ENCODE results near the gene SUPT4H1. TPM values are rescaled to one million over a fixed set of nuclear protein-coding genes. Genes with fewer than 3 reads are reported as not detected.

The SUPT4H1 gene
- total RNA-seq, 2 experiments from 2014 or later, result 85.8 to 91.0 TPM

- DNase-seq, result peak; percentile 42
Measured at GRCh38 chr17:58336456-58337209, 15.4 kb downstream of the SUPT4H1 start.

DNA sequence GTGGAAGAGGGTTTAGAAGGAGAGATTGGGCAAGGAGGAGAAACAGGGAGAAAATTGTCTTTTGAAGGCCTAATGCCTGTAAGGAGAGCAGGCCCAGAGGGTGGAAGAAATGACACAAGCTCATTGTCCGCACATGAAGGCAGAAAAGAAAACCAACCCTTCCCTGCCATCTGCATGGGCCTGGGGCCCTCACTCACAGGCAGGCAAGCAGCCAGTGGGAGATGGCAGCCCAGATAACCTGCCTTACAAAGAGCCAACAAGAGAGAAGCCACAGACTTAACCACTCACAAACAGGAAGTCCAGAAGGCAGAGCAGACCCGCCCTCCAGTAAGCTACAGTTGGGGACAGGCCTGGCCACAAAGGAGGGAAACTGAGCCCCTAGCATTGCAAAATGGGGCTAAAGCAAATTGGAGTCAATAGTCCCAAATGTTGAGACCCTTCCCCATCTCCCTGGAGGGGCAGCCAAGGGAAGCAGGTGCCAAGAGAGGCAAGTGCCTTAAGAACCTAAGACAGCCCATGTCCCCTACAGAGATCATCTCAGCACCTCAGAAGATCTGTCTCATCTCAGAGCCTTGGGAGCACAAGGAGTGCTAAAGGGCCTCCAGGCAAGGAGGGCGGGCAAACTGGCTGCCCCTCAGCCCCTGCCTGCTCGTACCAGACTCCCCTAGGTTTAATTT lies 16.1 kb downstream of the SUPT4H1 start:
- POLR2A ChIA-PET, result interaction anchor here (0.6 to 22.3 kb wide), 19 partner anchors 7 to 1503 kb away, joined by 3 to 1460 read pairs (median 11); partner anchors contain the start of genes CLTC, MTMR4, RNF43 and SRSF1
- H3K4me3 Mint-ChIP-seq, result peak overlapping the region; percentile 98
- peaks cover 43% of the 10 kb centered on the region for H3K4me1 Mint-ChIP-seq
- H3K27me3 Mint-ChIP-seq, result peaks cover 2% of the 10 kb centered on the region
- H3K9me3 Mint-ChIP-seq, result no peaks in the 10 kb centered on the region
- H3K36me3 Mint-ChIP-seq (ENCODE audit: low read depth), result peaks cover 54% of the 10 kb centered on the region
- DNase-seq, result peak; percentile 88
- CTCF ChIA-PET, result interaction anchor here (4.1 to 5.0 kb wide), 2 partner anchors 10 to 16 kb away, joined by 26 to 51 read pairs; partner anchors contain the start of gene SUPT4H1
- H3K27ac Mint-ChIP-seq, result peak overlapping the region; percentile 100

More at GRCh38 chr17:58336456-58337209, 15.4 kb downstream of the SUPT4H1 start:
- Mint-ChIP-seq H3K4me3 (peak overlapping the region; percentile 98), H3K36me3 (ENCODE audit: low read depth) (peaks cover 53% of the 10 kb centered on the region), H3K9me3 (no peaks in the 10 kb centered on the region), H3K27ac (peak overlapping the region; percentile 100), H3K4me1 (peaks cover 45% of the 10 kb centered on the region), H3K27me3 (peaks cover 2% of the 10 kb centered on the region)
- POLR2A ChIA-PET, result interaction anchor here (0.5 to 22.3 kb wide), 21 partner anchors 7 to 1502 kb away, joined by 3 to 1460 read pairs (median 11); partner anchors contain the start of genes CLTC, HSF5, MTMR4 and RNF43
- CTCF ChIA-PET, result interaction anchor here (1.7 to 6.0 kb wide), 5 partner anchors 9 to 81 kb away, joined by 4 to 51 read pairs (median 26); partner anchors contain the start of genes RNF43 and SUPT4H1

DNA sequence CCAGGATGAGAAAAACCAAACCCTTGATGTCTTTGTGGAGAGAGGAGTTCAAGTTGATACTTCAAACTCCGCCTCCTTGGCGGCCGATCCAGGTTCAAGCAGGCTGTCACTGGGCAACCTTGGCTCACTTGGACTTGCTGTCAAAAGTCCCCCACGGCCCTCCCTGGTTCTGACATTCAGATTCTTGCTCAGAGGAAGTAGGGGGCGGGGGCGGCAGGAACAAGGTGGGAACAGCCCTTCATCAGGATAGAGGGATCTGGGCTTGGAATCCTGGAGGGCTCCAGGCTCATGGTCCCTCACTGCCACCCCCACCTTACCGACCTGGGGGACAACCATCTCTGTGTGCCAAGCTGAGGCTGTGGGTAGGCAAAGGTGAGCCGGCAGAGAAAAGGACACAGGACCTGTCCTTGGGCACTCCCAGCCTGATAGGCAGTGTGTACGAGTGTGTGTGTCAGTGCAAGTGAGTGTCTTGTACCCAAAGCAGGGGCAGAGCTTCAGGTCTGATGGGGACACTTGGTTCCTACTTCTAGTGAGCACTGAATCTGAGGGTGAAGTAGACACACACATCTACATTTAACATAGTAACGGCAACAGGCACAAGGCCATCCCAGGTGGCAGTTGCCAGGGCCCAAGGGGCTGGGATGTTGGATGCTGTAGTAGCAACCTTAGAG lies 16.8 kb downstream of the SUPT4H1 start:
- DNase-seq, result peak; percentile 64
- H3K4me3 Mint-ChIP-seq, result peak overlapping the region; percentile 98
- H3K27me3 Mint-ChIP-seq, result peaks cover 2% of the 10 kb centered on the region
- H3K9me3 Mint-ChIP-seq, result no peaks in the 10 kb centered on the region
- POLR2A ChIA-PET, result interaction anchor here (0.6 to 22.3 kb wide), 18 partner anchors 8 to 1504 kb away, joined by 3 to 1460 read pairs (median 10); partner anchors contain the start of genes CLTC, RNF43, SRSF1 and SUPT4H1
- peaks cover 54% of the 10 kb centered on the region for H3K36me3 Mint-ChIP-seq (ENCODE audit: low read depth)
- H3K4me1 Mint-ChIP-seq, result peaks cover 40% of the 10 kb centered on the region
- CTCF ChIA-PET, result interaction anchor here (4.1 to 5.0 kb wide), 2 partner anchors 11 to 17 kb away, joined by 26 to 51 read pairs; partner anchors contain the start of gene SUPT4H1
- peak overlapping the region; percentile 100 for H3K27ac Mint-ChIP-seq

- no peaks in the 10 kb centered on the region for H3K9me3 Mint-ChIP-seq
- H3K36me3 Mint-ChIP-seq (ENCODE audit: low read depth), result peaks cover 55% of the 10 kb centered on the region
- peaks cover 40% of the 10 kb centered on the region for H3K4me1 Mint-ChIP-seq
- H3K27ac Mint-ChIP-seq, result peak overlapping the region; percentile 100
- H3K4me3 Mint-ChIP-seq, result peak overlapping the region; percentile 98
- no peak for DNase-seq
- ChIA-PET CTCF (interaction anchor here (0.6 to 5.0 kb wide), 5 partner anchors 9 to 17 kb away, joined by 3 to 51 read pairs (median 22); partner anchors contain the start of gene SUPT4H1), POLR2A (interaction anchor here (0.6 to 22.3 kb wide), 13 partner anchors 9 to 1504 kb away, joined by 3 to 1460 read pairs (median 30); partner anchors contain the start of genes RNF43, SRSF1, SUPT4H1 and TSPOAP1)
- H3K27me3 Mint-ChIP-seq, result peaks cover 2% of the 10 kb centered on the region
Measured at GRCh38 chr17:58334661-58335060, 17.3 kb downstream of the SUPT4H1 start.

GRCh38 chr17:58334256-58334655 lies 17.7 kb downstream of the SUPT4H1 start:
- Mint-ChIP-seq H3K27me3 (peaks cover 2% of the 10 kb centered on the region), H3K4me1 (peaks cover 44% of the 10 kb centered on the region), H3K9me3 (no peaks in the 10 kb centered on the region), H3K4me3 (peak overlapping the region; percentile 98), H3K27ac (peak overlapping the region; percentile 100), H3K36me3 (ENCODE audit: low read depth) (peaks cover 55% of the 10 kb centered on the region)
- CTCF ChIA-PET, result interaction anchor here (0.6 to 1.8 kb wide), 5 partner anchors 10 to 83 kb away, joined by 3 to 22 read pairs (median 3); partner anchors contain the start of genes RNF43 and SUPT4H1
- POLR2A ChIA-PET, result interaction anchor here (1.2 to 22.3 kb wide), 11 partner anchors 9 to 1630 kb away, joined by 3 to 1460 read pairs (median 17); partner anchors contain the start of genes RNF43, RNFT1, SRSF1 and SUPT4H1
- DNase-seq, result no peak

DNA sequence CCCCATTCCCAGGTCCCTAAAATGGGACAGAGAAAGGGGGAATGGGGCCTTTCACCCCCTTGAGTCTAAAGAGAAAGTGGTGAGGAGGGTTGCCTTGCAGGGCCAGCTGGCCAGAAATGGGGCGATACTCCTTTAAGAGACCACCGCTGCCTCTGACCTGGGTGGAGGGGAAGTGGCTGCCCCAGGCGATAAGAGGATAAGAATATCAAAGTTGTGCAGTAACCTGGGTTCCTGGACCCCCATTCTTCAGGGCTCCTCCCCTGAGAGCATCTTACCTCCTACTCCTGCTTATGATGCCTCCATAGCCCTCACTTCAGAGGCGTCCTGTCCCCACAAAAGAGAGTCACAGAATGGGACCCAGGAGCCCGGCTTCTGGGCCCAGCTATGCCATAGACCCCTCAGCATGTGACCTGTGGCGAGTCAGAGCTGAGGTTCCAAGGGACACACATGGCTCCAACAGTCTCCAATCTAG lies 18.2 kb downstream of the SUPT4H1 start:
- POLR2A ChIA-PET, result interaction anchor here (1.0 to 22.3 kb wide), 16 partner anchors 9 to 1631 kb away, joined by 3 to 1460 read pairs (median 8); partner anchors contain the start of genes MTMR4, PRR11, RNF43 and RNFT1
- H3K4me1 Mint-ChIP-seq, result peaks cover 47% of the 10 kb centered on the region
- peaks cover 57% of the 10 kb centered on the region for H3K36me3 Mint-ChIP-seq (ENCODE audit: low read depth)
- CTCF ChIA-PET, result interaction anchor here (1.0 to 1.8 kb wide), 4 partner anchors 10 to 84 kb away, joined by 3 to 22 read pairs (median 5); partner anchors contain the start of gene RNF43
- DNase-seq, result peak; percentile 55
- H3K27me3 Mint-ChIP-seq, result peaks cover 2% of the 10 kb centered on the region
- peak overlapping the region; percentile 98 for H3K4me3 Mint-ChIP-seq
- no peaks in the 10 kb centered on the region for H3K9me3 Mint-ChIP-seq
- H3K27ac Mint-ChIP-seq, result peak overlapping the region; percentile 100

DNA sequence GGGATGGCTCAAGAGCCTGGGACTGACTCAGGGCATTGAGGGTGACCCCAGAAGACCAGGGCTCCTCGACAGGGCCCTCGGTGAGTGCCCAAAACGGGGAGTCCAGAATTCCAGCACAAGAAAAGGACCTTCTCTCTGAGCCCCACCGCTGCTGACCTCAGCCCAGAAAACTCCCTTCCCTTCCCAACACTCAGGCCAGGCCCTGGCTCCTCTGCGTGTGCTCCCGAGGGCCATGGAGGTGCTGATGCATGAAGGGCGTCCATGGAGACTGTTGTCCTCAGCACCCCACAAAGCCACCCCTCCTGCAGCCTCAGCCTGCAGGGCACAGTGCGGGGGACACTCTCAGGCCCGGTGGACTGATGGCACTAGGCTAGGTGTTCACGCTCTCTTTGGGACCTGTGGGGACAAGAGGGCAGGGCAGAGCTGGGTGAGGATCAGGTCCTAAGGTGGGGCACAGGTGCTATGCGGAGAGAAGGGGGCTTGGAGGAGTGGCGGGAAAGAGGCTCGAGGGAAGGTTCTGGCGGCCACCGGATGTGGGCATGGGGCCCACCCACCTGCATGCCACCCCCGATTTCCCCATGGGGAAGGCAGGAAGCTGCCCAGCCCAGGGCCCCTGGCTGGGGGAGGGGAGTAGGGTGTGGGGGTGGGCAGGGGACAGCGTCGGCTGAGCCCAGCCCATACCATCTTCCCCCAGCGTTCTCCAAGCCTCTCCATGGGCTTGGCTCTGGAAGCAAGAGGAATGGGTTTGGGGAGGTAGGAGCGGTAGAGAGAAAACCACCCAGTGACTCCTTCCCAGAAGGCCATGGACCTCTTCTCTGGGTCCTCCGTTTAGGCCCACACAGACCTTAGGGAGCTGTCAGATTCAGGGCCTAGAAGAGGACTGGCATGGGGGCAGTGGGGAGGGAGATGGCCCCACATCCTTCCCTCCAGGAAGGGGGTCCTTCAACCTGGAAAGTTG lies 18.9 kb downstream of the SUPT4H1 start:
- ChIA-PET POLR2A (interaction anchor here (1.0 to 22.3 kb wide), 27 partner anchors 10 to 1631 kb away, joined by 3 to 1460 read pairs (median 5); partner anchors contain the start of genes CUEDC1, MTMR4, PRR11 and RNF43), CTCF (interaction anchor here (0.7 to 2.4 kb wide), 9 partner anchors 8 to 84 kb away, joined by 3 to 30 read pairs (median 4); partner anchors contain the start of genes RNF43 and SUPT4H1)
- peak; percentile 70 for DNase-seq
- Mint-ChIP-seq H3K27me3 (peaks cover 2% of the 10 kb centered on the region), H3K4me1 (peaks cover 50% of the 10 kb centered on the region), H3K36me3 (ENCODE audit: low read depth) (peaks cover 61% of the 10 kb centered on the region), H3K9me3 (no peaks in the 10 kb centered on the region), H3K27ac (peak overlapping the region; percentile 100), H3K4me3 (peak overlapping the region; percentile 98)

- peaks cover 2% of the 10 kb centered on the region for H3K27me3 Mint-ChIP-seq
- DNase-seq, result peak; percentile 95
- no peaks in the 10 kb centered on the region for H3K9me3 Mint-ChIP-seq
- peaks cover 59% of the 10 kb centered on the region for H3K36me3 Mint-ChIP-seq (ENCODE audit: low read depth)
- peaks cover 51% of the 10 kb centered on the region for H3K4me1 Mint-ChIP-seq
- ChIA-PET POLR2A (interaction anchor here (1.0 to 22.3 kb wide), 25 partner anchors 11 to 1507 kb away, joined by 3 to 1460 read pairs (median 6); partner anchors contain the start of genes CUEDC1, MTMR4, PRR11 and RNF43), CTCF (interaction anchor here (0.7 to 2.4 kb wide), 6 partner anchors 9 to 20 kb away, joined by 3 to 30 read pairs (median 4); partner anchors contain the start of gene SUPT4H1)
- peak overlapping the region; percentile 98 for H3K4me3 Mint-ChIP-seq
- H3K27ac Mint-ChIP-seq, result peak overlapping the region; percentile 100
Measured at GRCh38 chr17:58331815-58332777, 19.9 kb downstream of the SUPT4H1 start.

GRCh38 chr17:58330997-58331814 lies 20.8 kb downstream of the SUPT4H1 start:
- ChIA-PET CTCF (interaction anchor here (1.0 to 2.4 kb wide), 2 partner anchors 13 to 14 kb away, joined by 3 to 30 read pairs; no protein-coding TSS in a partner anchor), POLR2A (interaction anchor here (1.1 to 22.3 kb wide), 12 partner anchors 12 to 324 kb away, joined by 3 to 1460 read pairs (median 10); partner anchors contain the start of genes HSF5, MTMR4, RNF43 and SRSF1)
- H3K4me1 Mint-ChIP-seq, result peaks cover 46% of the 10 kb centered on the region
- no peaks in the 10 kb centered on the region for H3K9me3 Mint-ChIP-seq
- peak overlapping the region; percentile 98 for H3K4me3 Mint-ChIP-seq
- peaks cover 2% of the 10 kb centered on the region for H3K27me3 Mint-ChIP-seq
- DNase-seq, result peak; percentile 77
- H3K27ac Mint-ChIP-seq, result peak overlapping the region; percentile 99
- H3K36me3 Mint-ChIP-seq (ENCODE audit: low read depth), result peaks cover 59% of the 10 kb centered on the region
